NCI-H1105 (cell line): ENCODE results near the gene DNAH3.
"Not testable (repeated sequence)": the region's sequence is repeated elsewhere in the genome, so short reads cannot be mapped to it uniquely, and the experiment has no call there.

Experiments
- DNase-seq: peaks from one replicate; lab custom pipeline; 2025; lab: John Stamatoyannopoulos, UW

The DNAH3 gene, protein sequence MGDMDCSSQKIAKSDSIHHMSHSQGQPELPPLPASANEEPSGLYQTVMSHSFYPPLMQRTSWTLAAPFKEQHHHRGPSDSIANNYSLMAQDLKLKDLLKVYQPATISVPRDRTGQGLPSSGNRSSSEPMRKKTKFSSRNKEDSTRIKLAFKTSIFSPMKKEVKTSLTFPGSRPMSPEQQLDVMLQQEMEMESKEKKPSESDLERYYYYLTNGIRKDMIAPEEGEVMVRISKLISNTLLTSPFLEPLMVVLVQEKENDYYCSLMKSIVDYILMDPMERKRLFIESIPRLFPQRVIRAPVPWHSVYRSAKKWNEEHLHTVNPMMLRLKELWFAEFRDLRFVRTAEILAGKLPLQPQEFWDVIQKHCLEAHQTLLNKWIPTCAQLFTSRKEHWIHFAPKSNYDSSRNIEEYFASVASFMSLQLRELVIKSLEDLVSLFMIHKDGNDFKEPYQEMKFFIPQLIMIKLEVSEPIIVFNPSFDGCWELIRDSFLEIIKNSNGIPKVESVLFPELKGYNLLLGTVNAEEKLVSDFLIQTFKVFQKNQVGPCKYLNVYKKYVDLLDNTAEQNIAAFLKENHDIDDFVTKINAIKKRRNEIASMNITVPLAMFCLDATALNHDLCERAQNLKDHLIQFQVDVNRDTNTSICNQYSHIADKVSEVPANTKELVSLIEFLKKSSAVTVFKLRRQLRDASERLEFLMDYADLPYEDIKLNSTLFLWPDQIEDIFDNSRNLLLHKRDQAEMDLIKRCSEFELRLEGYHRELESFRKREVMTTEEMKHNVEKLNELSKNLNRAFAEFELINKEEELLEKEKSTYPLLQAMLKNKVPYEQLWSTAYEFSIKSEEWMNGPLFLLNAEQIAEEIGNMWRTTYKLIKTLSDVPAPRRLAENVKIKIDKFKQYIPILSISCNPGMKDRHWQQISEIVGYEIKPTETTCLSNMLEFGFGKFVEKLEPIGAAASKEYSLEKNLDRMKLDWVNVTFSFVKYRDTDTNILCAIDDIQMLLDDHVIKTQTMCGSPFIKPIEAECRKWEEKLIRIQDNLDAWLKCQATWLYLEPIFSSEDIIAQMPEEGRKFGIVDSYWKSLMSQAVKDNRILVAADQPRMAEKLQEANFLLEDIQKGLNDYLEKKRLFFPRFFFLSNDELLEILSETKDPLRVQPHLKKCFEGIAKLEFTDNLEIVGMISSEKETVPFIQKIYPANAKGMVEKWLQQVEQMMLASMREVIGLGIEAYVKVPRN (N-terminal part only)

DNA sequence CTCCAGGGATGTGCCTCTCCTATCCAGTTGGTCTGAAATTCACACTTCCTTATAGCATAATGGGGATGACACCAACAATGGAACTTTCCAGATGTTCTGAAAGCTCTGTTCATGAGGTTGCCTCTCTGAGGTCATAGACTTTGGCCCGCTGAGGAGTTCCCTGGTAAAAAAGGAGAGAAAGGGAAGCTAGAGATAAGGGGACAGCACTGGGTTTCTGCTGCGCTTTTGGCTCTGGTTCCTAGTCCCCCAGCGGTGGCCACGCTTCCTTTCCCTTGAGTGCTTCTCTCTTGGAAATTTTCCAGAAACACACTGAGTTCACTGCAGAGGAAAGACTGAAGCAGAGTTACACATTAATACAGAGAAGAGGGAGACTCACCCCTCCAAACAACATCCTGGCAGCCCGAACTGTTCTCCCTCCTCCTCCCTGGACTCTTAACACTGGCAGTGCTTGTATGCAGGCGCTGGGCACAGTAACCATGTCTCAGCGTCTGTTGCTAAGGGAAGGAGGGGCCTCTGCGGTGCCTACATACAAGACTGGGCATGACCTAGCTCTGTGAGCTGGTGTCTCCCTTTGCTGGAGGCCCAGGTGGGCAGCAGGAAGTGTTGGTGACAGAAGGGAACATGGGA lies at the start of gene DNAH3:
TSS of gene DNAH3 (minus strand) at position 472 of the 627 bp plus-strand sequence. CDS start 527 bp downstream, outside the sequence.
- DNase-seq, result peak; percentile 76

DNA sequence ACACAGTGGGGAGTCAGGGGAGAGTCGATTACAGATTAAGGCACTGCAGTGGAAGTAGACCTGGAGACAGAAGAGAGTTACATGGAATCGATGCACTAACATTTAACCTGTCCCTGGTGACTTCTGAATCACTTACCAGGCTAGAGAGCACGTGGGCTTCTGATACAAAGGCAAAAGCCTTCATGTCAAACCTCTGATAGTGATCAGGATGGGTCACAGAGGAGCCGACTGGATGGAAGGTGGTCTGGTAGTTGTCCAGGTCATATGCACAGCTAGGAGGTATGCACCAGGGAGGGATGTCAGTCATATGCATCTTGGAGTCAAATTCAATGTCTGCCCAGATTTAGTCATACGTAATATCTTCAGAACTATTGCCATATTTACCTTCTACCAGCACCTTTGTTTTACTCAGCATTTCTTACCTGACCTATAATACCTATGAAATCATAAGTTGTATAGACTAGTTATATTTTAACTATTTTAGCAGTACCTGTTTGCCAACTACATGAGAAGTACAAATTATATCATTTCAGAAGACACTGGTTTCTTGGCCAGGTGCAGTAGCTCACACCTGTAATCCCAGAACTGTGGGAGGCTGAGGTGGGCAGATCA lies 49.1 kb upstream of the DNAH3 start:
- DNase-seq, result no peak

DNA sequence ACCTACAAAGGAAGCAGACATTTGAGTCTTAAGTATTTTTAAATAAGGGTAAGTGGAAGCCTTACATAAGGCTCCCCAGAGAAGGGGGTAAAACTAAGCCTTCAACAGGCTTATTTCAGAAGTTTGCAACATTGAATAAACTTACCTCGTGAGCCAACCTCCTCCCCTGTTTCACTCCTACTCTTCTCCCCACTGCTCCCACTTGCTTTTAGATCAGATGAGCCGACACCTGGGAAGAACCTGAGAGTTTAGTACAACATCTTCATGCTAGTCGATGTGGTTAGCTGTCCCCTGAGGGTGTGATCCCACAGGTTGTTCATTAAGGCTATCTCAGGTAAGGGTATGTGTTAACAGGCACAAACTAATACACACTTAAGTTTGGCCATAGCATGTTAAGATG lies 47.0 kb upstream of the DNAH3 start:
- no peak for DNase-seq

DNA sequence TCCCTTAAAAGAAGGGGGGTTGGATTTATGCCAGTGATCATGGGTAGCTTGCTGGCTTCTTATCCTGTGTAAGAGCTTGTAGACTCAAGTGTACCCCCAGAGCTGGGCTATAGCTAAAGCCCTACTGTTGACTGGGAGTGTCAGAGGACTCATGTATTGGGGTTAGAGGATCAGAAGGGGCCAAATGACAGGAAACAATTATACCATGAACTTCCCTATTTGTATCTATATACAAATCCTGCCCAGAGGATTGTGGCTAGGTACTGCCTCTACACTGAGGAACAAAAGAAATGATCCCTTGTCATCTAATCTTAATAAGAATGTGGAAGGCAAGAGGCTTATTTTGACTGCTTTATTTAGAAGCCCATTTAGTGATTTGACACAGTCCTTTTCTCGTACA lies 46.5 kb upstream of the DNAH3 start:
- DNase-seq, result no peak

DNA sequence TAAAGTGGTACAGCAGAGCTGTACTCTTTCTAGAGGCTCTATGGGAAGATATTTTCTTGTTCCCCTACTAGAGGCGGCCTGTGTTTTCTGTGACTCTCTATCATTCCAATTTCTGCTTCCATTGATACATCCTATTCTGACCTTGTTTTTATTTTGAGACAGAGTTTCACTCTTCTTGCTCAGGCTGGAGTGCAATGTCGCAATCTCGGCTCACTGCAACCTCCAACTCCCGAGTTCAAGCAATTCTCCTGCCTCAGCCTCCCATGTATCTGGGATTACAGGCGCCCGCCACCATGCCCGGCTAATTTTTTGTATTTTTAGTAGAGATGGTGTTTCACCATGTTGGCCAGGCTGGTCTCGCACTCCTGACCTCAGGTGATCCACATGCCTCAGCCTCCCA lies 44.7 kb upstream of the DNAH3 start:
- DNase-seq, result not testable (repeated sequence)

DNA sequence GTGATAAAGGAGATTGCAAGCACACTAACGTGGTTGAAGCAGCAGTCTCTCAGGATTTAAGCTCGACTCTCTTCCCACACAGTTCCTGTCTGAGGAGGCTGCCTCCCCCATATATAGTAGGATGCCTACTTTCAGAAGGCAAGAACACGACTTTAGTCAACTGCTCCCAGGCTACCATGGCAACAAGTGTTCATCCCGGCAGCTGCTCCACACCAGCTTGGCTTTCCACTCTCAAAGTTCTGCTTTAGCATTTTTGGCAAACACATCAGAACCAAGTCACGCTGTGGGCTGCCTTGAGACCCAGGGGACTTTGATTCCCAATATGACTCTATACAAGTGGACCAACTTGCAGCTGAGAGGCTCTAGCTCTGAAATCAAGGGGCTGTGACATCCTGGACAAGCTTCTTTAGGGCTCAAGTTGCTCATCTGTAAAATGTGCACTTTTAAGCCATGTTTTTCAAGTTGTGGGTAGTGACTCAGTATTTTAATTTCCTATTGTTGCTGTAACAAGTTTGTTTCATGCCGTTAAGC lies 44.2 kb upstream of the DNAH3 start:
- no peak for DNase-seq

DNA sequence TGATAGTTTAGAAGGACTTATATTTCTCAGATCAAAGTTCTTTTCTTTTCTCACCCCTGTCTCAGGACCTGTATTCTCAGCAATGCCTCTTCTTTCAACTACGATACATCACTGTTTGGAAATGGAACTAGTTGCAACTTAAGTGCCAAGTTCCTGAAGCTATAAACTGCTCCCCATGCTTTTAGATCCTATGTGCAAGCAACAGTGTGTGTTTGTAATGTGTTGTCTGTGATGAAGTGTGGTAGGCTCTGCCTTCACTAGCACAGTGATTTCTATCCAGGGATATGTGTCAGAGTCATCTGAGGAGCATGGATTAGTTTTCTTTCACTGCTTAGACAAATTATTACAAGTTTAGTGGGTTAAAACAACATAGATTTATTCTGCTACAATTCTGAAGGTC lies 42.3 kb upstream of the DNAH3 start:
- DNase-seq, result no peak

DNA sequence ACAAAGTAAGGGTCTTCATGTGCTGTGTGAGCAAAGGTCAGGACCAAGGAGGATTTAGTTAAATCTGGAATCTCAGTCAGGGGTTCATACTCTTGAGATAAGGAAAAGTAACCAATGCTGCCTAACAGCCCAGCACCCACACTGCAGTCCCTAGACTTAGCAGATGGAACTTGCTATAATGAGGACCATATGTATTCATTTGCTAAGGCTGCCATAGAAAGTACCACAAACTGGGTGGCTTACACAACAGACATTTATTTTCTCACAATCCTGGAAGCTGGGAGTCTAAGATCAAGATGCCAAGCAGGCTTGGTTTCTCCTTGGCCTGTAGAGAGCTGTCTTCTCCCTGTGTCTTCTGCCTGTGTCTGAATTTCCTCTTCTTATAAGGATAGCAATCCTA lies 40.0 kb upstream of the DNAH3 start:
- DNase-seq, result no peak

DNA sequence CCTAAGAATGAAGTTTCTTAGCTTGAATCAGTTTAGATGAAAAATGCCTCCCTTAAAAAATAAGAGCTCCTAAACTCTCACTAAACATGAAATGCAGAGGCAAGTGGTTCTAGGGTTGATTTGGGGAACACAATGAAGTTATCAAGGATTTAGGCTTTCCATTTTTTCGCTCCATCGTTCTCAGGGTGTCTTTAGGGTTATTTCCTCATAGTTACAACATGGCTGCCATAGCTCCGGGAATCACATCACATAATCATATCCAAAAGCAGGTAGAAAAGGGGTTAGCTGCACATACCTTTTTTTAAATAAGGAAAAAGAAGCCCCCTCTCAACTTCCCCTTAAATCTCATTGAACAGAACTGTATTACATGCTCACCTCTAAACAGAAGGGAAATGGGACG lies 39.4 kb upstream of the DNAH3 start:
- DNase-seq, result no peak

DNA sequence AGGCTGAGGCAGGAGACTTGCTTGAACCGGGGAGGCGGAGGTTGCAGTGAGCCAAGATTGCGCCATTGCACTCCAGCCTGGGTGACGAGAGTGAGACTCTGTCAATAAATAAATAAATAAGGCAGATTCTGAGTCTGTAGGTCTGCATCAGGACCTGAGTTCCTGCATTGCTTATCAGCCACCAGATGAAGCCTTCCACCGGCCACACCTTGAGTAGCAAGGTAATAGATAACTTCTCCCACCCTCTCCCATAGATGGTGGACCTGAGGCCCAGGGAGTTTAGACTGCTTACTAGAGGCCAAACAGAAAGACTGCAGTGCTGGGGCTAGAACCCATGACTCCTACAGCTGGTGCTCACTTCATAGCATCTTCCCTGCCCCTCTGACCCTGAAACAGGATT lies 38.7 kb upstream of the DNAH3 start:
- no peak for DNase-seq

DNA sequence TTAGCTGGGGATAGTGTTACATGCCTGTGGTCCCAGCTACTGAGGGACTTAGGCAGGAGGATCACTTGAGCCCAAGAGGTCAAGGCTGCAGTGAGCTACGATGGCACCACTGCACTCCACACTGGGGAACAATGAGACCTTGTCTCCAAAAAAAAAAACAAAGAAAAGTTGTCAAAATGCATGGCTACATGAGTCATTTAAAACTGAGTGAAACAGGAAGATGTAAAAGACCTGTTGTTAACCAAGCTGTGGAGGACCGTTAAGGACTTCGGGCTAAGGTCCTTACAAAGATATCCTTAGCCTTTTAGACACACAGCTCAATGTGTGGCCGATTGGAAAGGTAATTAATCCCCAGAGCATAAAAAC lies 35.7 kb upstream of the DNAH3 start:
- no peak for DNase-seq

DNA sequence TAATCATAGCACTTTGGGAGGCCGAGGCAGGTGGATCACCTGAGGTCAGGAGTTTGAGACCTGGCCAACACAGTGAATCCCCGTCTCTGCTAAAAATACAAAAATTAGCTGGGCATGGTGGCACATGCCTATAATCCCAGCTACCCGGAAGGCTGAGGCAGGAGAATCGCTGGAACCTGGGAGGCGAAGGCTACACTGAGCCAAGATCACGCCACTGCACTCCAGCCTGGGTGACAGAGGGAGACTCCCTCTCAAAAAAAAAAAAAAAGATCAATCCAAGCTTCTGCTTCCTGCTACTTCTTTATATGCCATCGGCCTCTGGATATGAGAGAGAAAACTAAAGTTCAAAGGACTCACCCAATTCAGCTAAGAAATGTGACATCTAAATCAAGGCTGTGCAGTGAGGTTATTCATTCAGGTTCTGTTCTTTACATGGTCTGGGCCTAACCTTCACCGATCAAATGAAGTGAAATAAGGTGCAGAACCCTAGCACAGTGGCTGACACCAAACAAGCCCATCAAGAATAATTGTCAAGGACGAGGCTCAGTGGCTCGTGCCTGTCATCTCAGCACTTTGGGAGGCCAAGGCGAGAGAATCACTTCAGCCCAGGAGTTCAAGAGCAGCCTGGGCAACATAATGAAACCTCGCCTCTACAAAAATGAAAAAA lies 35.1 kb upstream of the DNAH3 start:
- DNase-seq, result no peak

DNA sequence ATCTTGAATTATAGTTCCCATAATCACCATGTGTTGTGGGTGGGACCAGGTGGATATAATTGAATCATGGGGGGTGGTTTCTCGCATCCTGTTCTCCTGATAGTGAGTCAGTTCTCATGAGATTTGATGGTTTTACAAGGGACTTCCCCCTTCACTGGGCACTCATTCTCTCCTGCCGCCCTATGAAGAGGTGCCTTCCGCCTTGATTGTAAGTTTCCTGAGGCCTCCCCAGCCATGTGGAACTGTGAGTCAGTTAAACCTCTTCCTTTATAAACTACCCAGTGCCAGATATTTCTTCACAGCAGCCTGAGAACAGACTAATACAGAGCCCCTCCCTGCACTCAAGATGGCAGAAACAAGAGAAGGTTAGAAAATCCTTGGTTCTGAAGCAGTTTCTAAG lies 34.2 kb upstream of the DNAH3 start:
- DNase-seq, result no peak

DNA sequence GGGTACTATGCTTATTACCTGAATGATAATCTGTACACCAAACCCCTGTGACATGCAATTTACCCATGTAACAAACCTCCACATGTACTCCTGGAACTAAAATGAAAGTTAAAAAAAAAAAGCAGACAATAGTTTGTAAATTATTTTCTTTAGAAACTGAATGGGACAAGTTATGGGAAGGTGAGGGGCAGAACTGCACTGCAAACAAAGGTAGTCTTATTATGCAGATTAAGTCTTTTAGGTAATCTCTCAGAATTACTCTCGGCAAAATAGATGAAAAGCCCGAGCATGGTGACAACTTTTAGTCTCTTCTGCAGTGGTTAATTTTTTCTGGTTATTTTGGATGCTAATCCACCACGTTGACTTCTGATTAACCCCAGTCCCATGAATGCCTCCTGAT lies 33.3 kb upstream of the DNAH3 start:
- DNase-seq, result no peak

DNA sequence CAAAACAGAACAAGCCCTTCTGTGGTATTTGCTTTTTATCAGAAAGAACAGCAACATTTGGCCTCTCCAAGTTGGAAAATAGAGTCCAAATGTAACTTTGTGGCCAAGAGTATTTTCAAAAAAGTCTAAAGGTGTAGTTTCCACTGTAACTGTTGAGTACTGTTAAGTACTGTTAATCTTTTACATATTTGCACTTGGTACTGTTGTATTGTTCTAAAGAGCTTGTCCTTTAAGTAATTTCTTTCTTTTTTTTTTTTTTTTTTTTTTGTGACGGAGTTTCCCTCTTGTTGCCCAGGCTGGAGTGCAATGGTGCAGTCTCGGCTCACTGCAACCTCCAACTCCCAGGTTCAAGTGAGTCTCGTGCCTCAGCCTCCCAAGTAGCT lies 29.3 kb upstream of the DNAH3 start:
- no peak for DNase-seq

DNA sequence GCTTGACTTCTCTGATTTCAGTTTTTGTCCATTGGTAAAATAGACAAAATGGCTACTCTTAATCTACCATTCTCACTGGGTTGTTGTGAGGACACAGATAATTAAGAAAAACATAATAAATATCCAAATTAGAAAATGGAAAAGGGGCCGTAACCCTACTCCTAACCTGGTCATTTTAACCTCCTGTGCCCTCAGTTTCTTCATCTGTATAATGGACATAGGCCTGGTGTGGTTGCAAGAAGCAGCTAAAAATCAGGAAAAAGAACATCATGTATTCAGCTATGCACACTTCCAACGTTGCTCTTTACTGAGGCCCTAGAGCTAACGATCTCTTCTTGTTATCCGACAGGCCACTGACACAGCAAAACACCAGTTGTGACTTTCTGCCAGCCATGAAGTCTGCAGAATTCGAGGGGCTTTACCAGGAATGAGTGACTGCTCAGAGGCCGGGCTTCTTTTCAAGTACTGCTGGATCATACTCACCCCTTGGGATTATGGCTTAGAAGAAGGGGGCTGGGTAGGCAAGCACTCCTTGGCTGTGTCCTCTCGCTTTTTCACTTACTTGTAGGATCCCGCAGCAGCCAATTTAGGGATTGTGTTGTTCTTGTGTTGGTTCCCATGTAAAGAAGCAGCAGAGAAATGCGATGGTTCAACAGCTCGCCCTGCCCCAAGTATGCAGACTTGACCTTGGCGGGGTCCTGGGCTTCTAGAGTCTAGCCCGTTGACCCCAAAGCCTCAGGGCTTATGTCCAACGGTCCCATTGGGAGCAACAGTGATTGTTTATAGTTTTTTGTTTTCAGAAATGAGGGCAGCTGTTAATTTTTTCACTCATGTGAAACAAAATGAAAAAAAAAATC lies 28.7 kb upstream of the DNAH3 start:
- DNase-seq, result no peak

DNA sequence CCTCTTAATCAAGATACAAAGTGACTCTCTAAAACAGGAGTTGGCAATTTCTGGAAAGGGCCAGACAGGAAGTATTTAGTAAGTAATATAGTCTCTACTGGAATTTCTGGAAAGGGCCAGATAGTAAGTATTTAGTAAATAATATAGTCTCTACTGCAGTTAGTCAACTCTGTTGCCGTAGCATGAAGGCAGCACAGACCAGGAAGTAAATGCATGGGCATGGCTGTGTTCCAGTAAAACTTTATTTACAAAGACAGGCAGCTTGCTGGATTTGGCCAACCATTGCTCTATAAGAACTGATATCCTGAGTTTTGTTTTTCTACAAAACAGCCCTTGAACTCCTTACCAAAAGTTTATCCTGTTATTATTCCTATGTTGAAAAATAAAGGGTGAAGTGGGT lies 24.8 kb upstream of the DNAH3 start:
- no peak for DNase-seq

DNA sequence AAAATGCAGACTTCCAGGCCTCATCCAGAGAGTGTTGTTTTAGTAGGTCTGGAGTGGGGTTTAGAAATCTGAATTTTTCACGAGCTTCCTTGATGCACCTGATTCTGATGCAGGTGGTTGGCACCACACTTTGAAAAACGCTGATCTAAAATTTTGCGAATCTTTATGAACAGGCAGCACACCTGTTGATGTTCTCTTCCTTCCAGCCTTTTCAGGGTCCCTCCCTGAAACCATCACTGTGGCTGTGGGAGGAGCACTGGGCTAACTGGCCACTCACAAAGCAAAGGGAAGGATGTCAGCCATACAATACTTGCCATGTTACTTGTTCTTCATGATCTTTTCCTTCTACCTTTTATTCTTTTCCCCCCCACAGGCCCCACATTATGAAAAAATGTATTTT lies 22.0 kb upstream of the DNAH3 start:
- DNase-seq, result no peak

DNA sequence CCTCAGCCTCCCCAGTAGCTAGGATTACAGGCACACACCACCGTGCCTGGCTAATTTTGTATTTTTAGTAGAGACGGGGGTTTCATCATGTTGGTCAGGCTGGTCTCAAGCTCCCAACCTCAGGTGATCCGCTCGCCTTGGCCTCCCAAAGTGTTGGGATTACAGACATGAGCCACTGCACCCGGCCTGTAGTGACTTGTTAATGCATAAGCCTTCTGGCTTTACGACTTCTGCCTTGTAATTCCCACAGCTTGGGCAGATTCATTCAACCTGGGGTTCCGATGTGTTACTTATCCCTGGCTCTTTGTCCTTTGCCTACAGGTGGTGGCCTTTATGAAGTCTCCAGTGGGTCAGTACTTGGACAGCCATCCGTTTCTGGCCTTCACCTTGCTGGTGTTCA lies 19.5 kb upstream of the DNAH3 start:
- DNase-seq, result not testable (repeated sequence)
